ENCODE results near the gene TSHZ1.

DNA sequence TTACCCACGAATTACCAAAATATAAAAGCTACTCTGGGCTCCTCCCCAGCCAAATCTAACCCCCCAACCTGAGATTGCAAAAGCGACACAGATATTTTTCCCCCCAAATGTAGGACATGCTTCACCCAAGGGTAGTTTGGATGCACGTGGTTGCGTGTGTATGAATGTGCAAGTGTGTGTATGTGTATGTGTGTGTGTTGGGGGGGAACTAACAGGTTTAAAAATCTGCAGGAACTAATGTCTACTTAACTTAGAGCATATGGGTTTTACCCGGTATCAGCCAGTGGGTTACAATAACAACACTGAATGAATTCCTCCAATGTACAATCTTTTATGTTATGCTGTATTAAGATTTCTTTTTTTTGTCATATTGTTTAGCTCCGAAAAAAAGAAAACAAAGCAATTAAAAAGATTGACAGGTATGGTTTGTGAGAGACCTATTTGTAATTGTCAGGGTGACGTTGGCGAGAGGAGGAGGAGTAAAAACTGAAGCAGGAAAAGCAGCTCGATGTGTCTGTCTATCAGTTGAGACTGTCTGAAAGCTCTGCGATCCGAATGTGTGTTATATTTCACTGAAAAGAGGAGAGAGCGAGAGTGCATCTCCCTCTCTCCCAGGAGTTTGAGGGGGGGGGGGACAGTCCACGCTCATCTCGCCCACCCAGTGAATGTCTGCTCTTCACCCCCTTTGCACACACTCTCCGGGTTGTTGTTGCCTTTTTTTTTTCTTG is at the start of gene TSHZ1:
- TF ChIP-seq, protein P1, sequence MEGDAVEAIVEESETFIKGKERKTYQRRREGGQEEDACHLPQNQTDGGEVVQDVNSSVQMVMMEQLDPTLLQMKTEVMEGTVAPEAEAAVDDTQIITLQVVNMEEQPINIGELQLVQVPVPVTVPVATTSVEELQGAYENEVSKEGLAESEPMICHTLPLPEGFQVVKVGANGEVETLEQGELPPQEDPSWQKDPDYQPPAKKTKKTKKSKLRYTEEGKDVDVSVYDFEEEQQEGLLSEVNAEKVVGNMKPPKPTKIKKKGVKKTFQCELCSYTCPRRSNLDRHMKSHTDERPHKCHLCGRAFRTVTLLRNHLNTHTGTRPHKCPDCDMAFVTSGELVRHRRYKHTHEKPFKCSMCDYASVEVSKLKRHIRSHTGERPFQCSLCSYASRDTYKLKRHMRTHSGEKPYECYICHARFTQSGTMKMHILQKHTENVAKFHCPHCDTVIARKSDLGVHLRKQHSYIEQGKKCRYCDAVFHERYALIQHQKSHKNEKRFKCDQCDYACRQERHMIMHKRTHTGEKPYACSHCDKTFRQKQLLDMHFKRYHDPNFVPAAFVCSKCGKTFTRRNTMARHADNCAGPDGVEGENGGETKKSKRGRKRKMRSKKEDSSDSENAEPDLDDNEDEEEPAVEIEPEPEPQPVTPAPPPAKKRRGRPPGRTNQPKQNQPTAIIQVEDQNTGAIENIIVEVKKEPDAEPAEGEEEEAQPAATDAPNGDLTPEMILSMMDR (conservative IDR thresholded peaks at IDR 0.05; ENCODE audit: low read length): no peak
- TF ChIP-seq EZH2phosphoT487 (IDR thresholded peaks at IDR 0.05; ENCODE audit: borderline replicate concordance, low read depth, low read length): no peak
